Prostate gland (tissue), 2 donors: ENCODE measurements around the gene PXN.
"Not testable (repeated sequence)": the region's sequence is repeated elsewhere in the genome, so short reads cannot be mapped to it uniquely, and the experiment has no call there.

ENCODE experiments used
- POLR2A ChIP-seq: fragments of 450-650 bp; IDR thresholded peaks from one replicate; pipeline ENCODE4 v1.6.1; 2016; ENCODE audit warnings: antibody characterized with exemption, mild to moderate bottlenecking
- TF ChIP-seq, protein P1 (sequence below), 4 experiments: fragments of 200-600 bp in 2 of 4; fragments of 450-650 bp in 2 of 4; sonication (generic) in 2 of 4; IDR thresholded peaks; 1 replicate in 3 of 4; 2 replicates in 1 of 4; pipeline ENCODE4 v1.5.1; 2016 to 2019; ENCODE audit warnings: antibody characterized with exemption in 4 of 4, mild to moderate bottlenecking in 2 of 4, moderate library complexity in 2 of 4

DNA sequence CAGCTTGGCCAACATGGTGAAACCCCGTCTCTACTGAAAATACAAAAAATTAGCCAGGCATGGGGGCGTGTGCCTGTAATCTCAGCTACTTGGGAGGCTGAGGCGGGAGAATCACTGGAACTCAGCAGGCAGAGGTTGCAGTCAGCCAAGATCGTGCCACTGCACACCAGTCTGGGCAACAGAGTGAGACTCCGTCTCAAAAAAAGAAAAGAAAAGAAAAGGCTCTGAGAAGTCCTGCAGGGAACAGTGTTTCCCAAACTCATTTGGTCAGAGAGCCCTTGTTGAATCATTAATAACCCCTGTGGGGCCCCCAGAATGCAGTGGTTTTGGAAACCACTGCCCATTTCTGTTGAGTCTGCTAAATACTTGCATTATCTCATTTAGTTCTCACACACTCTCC lies 52.3 kb downstream of the PXN start:
- TF ChIP-seq POLR2A = not testable (repeated sequence)
- TF ChIP-seq, protein P1, sequence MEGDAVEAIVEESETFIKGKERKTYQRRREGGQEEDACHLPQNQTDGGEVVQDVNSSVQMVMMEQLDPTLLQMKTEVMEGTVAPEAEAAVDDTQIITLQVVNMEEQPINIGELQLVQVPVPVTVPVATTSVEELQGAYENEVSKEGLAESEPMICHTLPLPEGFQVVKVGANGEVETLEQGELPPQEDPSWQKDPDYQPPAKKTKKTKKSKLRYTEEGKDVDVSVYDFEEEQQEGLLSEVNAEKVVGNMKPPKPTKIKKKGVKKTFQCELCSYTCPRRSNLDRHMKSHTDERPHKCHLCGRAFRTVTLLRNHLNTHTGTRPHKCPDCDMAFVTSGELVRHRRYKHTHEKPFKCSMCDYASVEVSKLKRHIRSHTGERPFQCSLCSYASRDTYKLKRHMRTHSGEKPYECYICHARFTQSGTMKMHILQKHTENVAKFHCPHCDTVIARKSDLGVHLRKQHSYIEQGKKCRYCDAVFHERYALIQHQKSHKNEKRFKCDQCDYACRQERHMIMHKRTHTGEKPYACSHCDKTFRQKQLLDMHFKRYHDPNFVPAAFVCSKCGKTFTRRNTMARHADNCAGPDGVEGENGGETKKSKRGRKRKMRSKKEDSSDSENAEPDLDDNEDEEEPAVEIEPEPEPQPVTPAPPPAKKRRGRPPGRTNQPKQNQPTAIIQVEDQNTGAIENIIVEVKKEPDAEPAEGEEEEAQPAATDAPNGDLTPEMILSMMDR (IDR thresholded peaks at IDR 0.05) = not testable (repeated sequence)
